CD14-positive monocyte (primary cell): Measurements from ENCODE around the gene IGFBP7. TPM values are rescaled to one million over a fixed set of nuclear protein-coding genes. Genes with fewer than 3 reads are reported as not detected.

Experiments
- DNase-seq, 3 donors: peaks; one replicate each; pipeline ENCODE4 v3.0.0-alpha.2; 2011 to 2022
- H2AFZ ChIP-seq: 2 replicates; pipeline ENCODE4 v1.6.0; 2012; ENCODE audit warnings: mild to moderate bottlenecking, low read depth, low read length, inconsistent platforms; ENCODE audit not compliant: insufficient read depth, poor library complexity, severe bottlenecking
- H3K27ac ChIP-seq, 2 donors: 1 replicate in 1 of 2; 2 replicates in 1 of 2; pipeline ENCODE4 v1.5.1; 2012 to 2013; ENCODE audit warnings: low read length in 2 of 2, control low read depth in 1 of 2, inconsistent platforms in 1 of 2, low read depth in 1 of 2, mild to moderate bottlenecking in 1 of 2
- H3K27me3 ChIP-seq, 2 donors: one replicate each; pipeline versions ENCODE4 v1.6.0 to v1.6.1; 2011 to 2013; ENCODE audit warnings: low read length in 2 of 2; ENCODE audit not compliant: control insufficient read depth in 2 of 2, insufficient read depth in 2 of 2
- H3K36me3 ChIP-seq, 2 donors: replicated peaks in 1 of 2; 1 replicate in 1 of 2; 2 replicates in 1 of 2; pipeline versions ENCODE4 v1.5.1 to v1.6.1; 2012 to 2013; ENCODE audit warnings: low read length in 2 of 2, control low read depth in 1 of 2, inconsistent platforms in 1 of 2, mild to moderate bottlenecking in 1 of 2; ENCODE audit not compliant: insufficient read depth in 2 of 2, control insufficient read depth in 1 of 2
- H3K4me1 ChIP-seq, 2 donors: 1 replicate in 1 of 2; 2 replicates in 1 of 2; pipeline versions ENCODE4 v1.5.1 to v1.6.1; 2012 to 2013; ENCODE audit warnings: low read length in 2 of 2, control low read depth in 1 of 2, inconsistent platforms in 1 of 2, mild to moderate bottlenecking in 1 of 2, moderate library complexity in 1 of 2; ENCODE audit not compliant: insufficient read depth in 2 of 2, control insufficient read depth in 1 of 2
- H3K4me2 ChIP-seq: replicated peaks from 2 replicates; pipeline ENCODE3; 2012; ENCODE audit warnings: low read length, moderate library complexity, mild to moderate bottlenecking; ENCODE audit not compliant: poor library complexity, severe bottlenecking; ENCODE audit errors: extremely low read depth
- H3K4me3 ChIP-seq, 3 experiments: fragments of 200-600 bp in 1 of 3; sonication (generic) in 1 of 3; replicated peaks in 1 of 3; 1 replicate in 2 of 3; 2 replicates in 1 of 3; pipeline ENCODE4 v1.5.1; 2011 to 2013; ENCODE audit warnings: low read length in 3 of 3, mild to moderate bottlenecking in 3 of 3, control low read depth in 2 of 3, low read depth in 2 of 3, inconsistent platforms in 1 of 3, moderate library complexity in 1 of 3
- H3K79me2 ChIP-seq: 2 replicates; pipeline ENCODE4 v1.6.0; 2012; ENCODE audit warnings: mild to moderate bottlenecking, control low read depth, inconsistent platforms, low read length, moderate library complexity; ENCODE audit not compliant: insufficient read depth
- H3K9ac ChIP-seq: 2 replicates; pipeline ENCODE4 v1.6.0; 2017; ENCODE audit warnings: low read length, mild to moderate bottlenecking; ENCODE audit not compliant: insufficient read depth, poor library complexity, severe bottlenecking
- H3K9me3 ChIP-seq, 2 donors: replicated peaks in 1 of 2; 1 replicate in 1 of 2; 2 replicates in 1 of 2; pipeline versions ENCODE4 v1.5.1 to v1.6.1; 2012 to 2013; ENCODE audit warnings: low read length in 2 of 2, control low read depth in 1 of 2; ENCODE audit not compliant: control insufficient read depth in 1 of 2, insufficient read depth in 1 of 2
- H4K20me1 ChIP-seq: 2 replicates; pipeline ENCODE4 v1.6.0; 2012; ENCODE audit warnings: mild to moderate bottlenecking, low read length, control low read depth, moderate library complexity; ENCODE audit not compliant: insufficient read depth
- H3K27ac Mint-ChIP-seq, 7 donors: one replicate each; pipeline ENCODE4 v1.8.0; 2020; ENCODE audit warnings: mild to moderate bottlenecking in 7 of 7, mixed read lengths in 7 of 7, moderate library complexity in 6 of 7, inconsistent platforms in 2 of 7
- H3K27me3 Mint-ChIP-seq, 3 donors: one replicate each; pipeline ENCODE4 v1.8.0; 2021 to 2022; ENCODE audit warnings: low read depth in 3 of 3, mild to moderate bottlenecking in 3 of 3, mixed read lengths in 3 of 3, moderate library complexity in 3 of 3, inconsistent platforms in 1 of 3
- H3K36me3 Mint-ChIP-seq, 2 donors: one replicate each; pipeline ENCODE4 v1.8.0; 2020; ENCODE audit warnings: mixed read lengths in 2 of 2, inconsistent platforms in 1 of 2, mild to moderate bottlenecking in 1 of 2
- H3K4me1 Mint-ChIP-seq: one replicate; pipeline ENCODE4 v1.8.0; 2020; ENCODE audit warnings: mild to moderate bottlenecking, mixed read lengths
- H3K4me3 Mint-ChIP-seq, 2 donors: one replicate each; pipeline ENCODE4 v1.8.0; 2020; ENCODE audit warnings: mild to moderate bottlenecking in 2 of 2, mixed read lengths in 2 of 2, moderate library complexity in 1 of 2
- H3K9me3 Mint-ChIP-seq, 7 donors: one replicate each; pipeline ENCODE4 v1.8.0; 2020 to 2022; ENCODE audit warnings: mixed read lengths in 7 of 7, mild to moderate bottlenecking in 6 of 7, moderate library complexity in 6 of 7, inconsistent platforms in 2 of 7
- WGBS: methylation state at CpG from one replicate; pipeline ENCODE4 v1.1.5; 2013; ENCODE audit warnings: missing lambda C conversion rate; ENCODE audit not compliant: insufficient coverage; 5-methylcytosine and 5-hydroxymethylcytosine counted together
- intact Hi-C, 2 donors: fragments of 100-400 bp; cut with micrococcal nuclease; formaldehyde crosslinking; loops; one replicate each; pipeline versions ENCODE4 v1.15.0 to v1.15.1; 2023
- polyA plus RNA-seq, 3 donors: library from polyadenylated mRNA; depleted of rRNA in 1 of 3; unstranded in 2 of 3; stranded (reverse) in 1 of 3; fragments of 300-500 nt in 2 of 3; fragments of >200 nt in 1 of 3; fragmentation: Illumina TruSeq in 2 of 3; gene quantifications; 1 replicate in 2 of 3; 2 replicates in 1 of 3; pipeline ENCODE4 v1.2.3, GENCODE V29; 2012 to 2021
- TF ChIP-seq, protein P1 (sequence below): fragments of 200-600 bp; IDR thresholded peaks from one replicate; pipeline ENCODE4 v1.8.0; 2022; ENCODE audit warnings: antibody characterized with exemption, mild to moderate bottlenecking

The IGFBP7 gene
- polyA plus RNA-seq, 3 donors, result 23.1 to 53.1 (median 46.9) TPM

DNA sequence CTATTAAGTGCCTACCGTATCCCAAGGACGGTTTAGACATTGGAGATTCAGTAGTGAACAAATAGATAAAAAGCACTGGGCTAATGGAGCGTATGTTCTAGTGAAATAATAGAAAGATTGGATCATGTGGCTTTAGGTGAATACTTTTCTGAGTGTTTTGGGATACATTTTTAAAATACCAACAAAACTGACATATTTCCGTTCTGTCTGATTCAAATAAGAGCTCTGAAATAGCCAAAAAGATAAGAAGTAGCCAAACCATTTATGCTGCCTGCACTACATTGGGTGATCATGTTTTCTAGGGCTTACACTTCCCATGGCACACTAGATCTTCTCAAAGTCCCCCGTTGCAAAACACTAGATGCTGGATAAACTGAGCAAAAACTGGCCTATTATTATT, 14.2 kb downstream of the IGFBP7 start:
- no peak overlapping the region for H3K27ac Mint-ChIP-seq
- no peak overlapping the region for H2AFZ ChIP-seq
- no peak overlapping the region for H3K27ac ChIP-seq
- H3K27me3 ChIP-seq, result no peaks in the 10 kb centered on the region
- no peak for DNase-seq
- WGBS, result no CpG with 5 or more reads among the region's 5 CpGs
- H3K4me3 Mint-ChIP-seq, result no peak overlapping the region
- H3K9me3 Mint-ChIP-seq, result no peaks in the 10 kb centered on the region
- peaks cover 11% of the 10 kb centered on the region for H3K4me1 Mint-ChIP-seq
- no peaks in the 10 kb centered on the region for H3K9me3 ChIP-seq
- intact Hi-C loops, result no loop called here
- no peak overlapping the region for H3K4me2 ChIP-seq
- H3K36me3 ChIP-seq, result peaks cover 0 to 4% of the 10 kb centered on the region in 2 donors
- peaks cover 0 to under 1% (median 0%) of the 10 kb centered on the region in 3 donors for H3K27me3 Mint-ChIP-seq
- H4K20me1 ChIP-seq, result no peaks in the 10 kb centered on the region
- H3K79me2 ChIP-seq, result peaks cover 73% of the 10 kb centered on the region
- no peak overlapping the region for H3K4me3 ChIP-seq
- peaks cover 0 to under 1% of the 10 kb centered on the region in 2 donors for H3K4me1 ChIP-seq
- H3K36me3 Mint-ChIP-seq, result peaks cover 3 to 17% of the 10 kb centered on the region in 2 donors
- TF ChIP-seq, protein P1, sequence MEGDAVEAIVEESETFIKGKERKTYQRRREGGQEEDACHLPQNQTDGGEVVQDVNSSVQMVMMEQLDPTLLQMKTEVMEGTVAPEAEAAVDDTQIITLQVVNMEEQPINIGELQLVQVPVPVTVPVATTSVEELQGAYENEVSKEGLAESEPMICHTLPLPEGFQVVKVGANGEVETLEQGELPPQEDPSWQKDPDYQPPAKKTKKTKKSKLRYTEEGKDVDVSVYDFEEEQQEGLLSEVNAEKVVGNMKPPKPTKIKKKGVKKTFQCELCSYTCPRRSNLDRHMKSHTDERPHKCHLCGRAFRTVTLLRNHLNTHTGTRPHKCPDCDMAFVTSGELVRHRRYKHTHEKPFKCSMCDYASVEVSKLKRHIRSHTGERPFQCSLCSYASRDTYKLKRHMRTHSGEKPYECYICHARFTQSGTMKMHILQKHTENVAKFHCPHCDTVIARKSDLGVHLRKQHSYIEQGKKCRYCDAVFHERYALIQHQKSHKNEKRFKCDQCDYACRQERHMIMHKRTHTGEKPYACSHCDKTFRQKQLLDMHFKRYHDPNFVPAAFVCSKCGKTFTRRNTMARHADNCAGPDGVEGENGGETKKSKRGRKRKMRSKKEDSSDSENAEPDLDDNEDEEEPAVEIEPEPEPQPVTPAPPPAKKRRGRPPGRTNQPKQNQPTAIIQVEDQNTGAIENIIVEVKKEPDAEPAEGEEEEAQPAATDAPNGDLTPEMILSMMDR, result no peak
- H3K9ac ChIP-seq, result no peak overlapping the region

- Mint-ChIP-seq H3K27ac (no peak overlapping the region), H3K4me1 (peaks cover 18% of the 10 kb centered on the region), H3K36me3 (peaks cover 3 to 17% of the 10 kb centered on the region in 2 donors), H3K9me3 (no peaks in the 10 kb centered on the region), H3K4me3 (no peak overlapping the region), H3K27me3 (no peaks in the 10 kb centered on the region)
- TF ChIP-seq, protein P1, result no peak
- no peak overlapping the region for H3K27ac ChIP-seq
- no peak overlapping the region for H3K9ac ChIP-seq
- H3K4me1 ChIP-seq, result peaks cover 4 to 7% of the 10 kb centered on the region in 2 donors
- no peaks in the 10 kb centered on the region for H3K27me3 ChIP-seq
- peaks cover 69% of the 10 kb centered on the region for H3K79me2 ChIP-seq
- H3K4me2 ChIP-seq, result no peak overlapping the region
- no peak for DNase-seq
- H4K20me1 ChIP-seq, result no peaks in the 10 kb centered on the region
- H3K9me3 ChIP-seq, result no peaks in the 10 kb centered on the region
- intact Hi-C loops, result no loop called here
- H3K4me3 ChIP-seq, result no peak overlapping the region
- no peaks in the 10 kb centered on the region for H3K36me3 ChIP-seq
- WGBS, result no CpG with 5 or more reads among the region's 2 CpGs
- H2AFZ ChIP-seq, result no peak overlapping the region
These were observed 14.9 kb downstream of the IGFBP7 start for GRCh38 chr4:57095245-57095644.
